Kidney (tissue), 22 donors: ENCODE data around the gene PSAPL1. TPM values are rescaled to one million over a fixed set of nuclear protein-coding genes. Genes with fewer than 3 reads are reported as not detected.

Source experiments
- DNase-seq, 5 donors: peaks; one replicate each; pipeline ENCODE4 v3.0.0-alpha.2; 2013 to 2020
- FAIRE-seq: peaks from 2 replicates; lab custom pipeline; 2012; peaks lifted over from hg19 to GRCh38; lab: Jason Lieb, UNC
- H3K27ac ChIP-seq, 2 donors: one replicate each; pipeline ENCODE4 v1.7.0; 2013; ENCODE audit warnings: low read depth in 2 of 2, low read length in 2 of 2, inconsistent platforms in 1 of 2
- H3K27me3 ChIP-seq: one replicate; pipeline ENCODE4 v1.7.1; 2013; ENCODE audit warnings: low read length, inconsistent platforms; ENCODE audit not compliant: control insufficient read depth, insufficient read depth
- H3K36me3 ChIP-seq, 3 donors: one replicate each; pipeline versions ENCODE4 v1.7.0 to v1.7.1; 2013; ENCODE audit warnings: low read length in 3 of 3, control low read depth in 1 of 3, inconsistent platforms in 1 of 3; ENCODE audit not compliant: insufficient read depth in 3 of 3, control insufficient read depth in 2 of 3
- H3K4me1 ChIP-seq, 3 donors: one replicate each; pipeline versions ENCODE4 v1.7.0 to v1.7.1; 2013; ENCODE audit warnings: low read length in 3 of 3, inconsistent platforms in 1 of 3, low read depth in 1 of 3; ENCODE audit not compliant: control insufficient read depth in 2 of 3, insufficient read depth in 2 of 3
- H3K4me3 ChIP-seq, 3 donors: one replicate each; pipeline versions ENCODE4 v1.7.0 to v1.8.1; 2013; ENCODE audit warnings: low read length in 3 of 3, control low read depth in 1 of 3, inconsistent platforms in 1 of 3
- H3K9ac ChIP-seq, 3 donors: one replicate each; pipeline versions ENCODE4 v1.7.0 to v1.7.1; 2013; ENCODE audit warnings: low read length in 3 of 3, control low read depth in 1 of 3, inconsistent platforms in 1 of 3
- H3K9me3 ChIP-seq, 3 donors: one replicate each; pipeline versions ENCODE4 v1.7.0 to v1.7.1; 2013; ENCODE audit warnings: low read length in 3 of 3, control low read depth in 1 of 3, inconsistent platforms in 1 of 3; ENCODE audit not compliant: control insufficient read depth in 2 of 3, insufficient read depth in 1 of 3
- intact Hi-C: fragments of 100-400 bp; cut with DNase I; formaldehyde crosslinking; loops from one replicate; pipeline ENCODE4 v1.11.1; 2022
- long read RNA-seq, 10 donors: library from polyadenylated mRNA in 1 of 10; unstranded in 1 of 10; transcript quantifications; one replicate each; pipeline ENCODE4 v2.0.0 and lab custom pipeline, GENCODE V29; 2021 to 2026
- polyA plus RNA-seq: library from polyadenylated mRNA; stranded (reverse); fragments of 350-450 nt; fragmentation: Illumina TruSeq; extraction: RNeasy Lipid Tissue Mini Kit (QIAGEN cat#74804); gene quantifications from one replicate; pipeline ENCODE4 v1.2.3, GENCODE V29; 2014; ENCODE audit warnings: low read depth, low replicate concordance; ENCODE audit not compliant: insufficient read depth
- total RNA-seq: library from RNA; stranded (reverse); fragmentation: NEBNext Ultra II Directional; extraction: Animal tissue kit (Norgen Biotek cat#: 25700); gene quantifications from one replicate; pipeline ENCODE4 v1.2.1, GENCODE V29; 2021
- TF ChIP-seq, protein P1 (sequence below): IDR thresholded peaks from 3 replicates; pipeline ENCODE4 v1.5.1; 2012; ENCODE audit warnings: mild to moderate bottlenecking, moderate library complexity, borderline replicate concordance; ENCODE audit not compliant: insufficient read depth; ENCODE audit errors: extremely low read depth
- donor health status: control.
- donor health status: control.
- donor health status: control.
- donor health status: control.
- donor health status: control.
- donor health status: DM: yes; HTN: yes; CAD: no.
- donor health status: Normal renal cell carcinoma (clear cell type).

PSAPL1 gene, protein sequence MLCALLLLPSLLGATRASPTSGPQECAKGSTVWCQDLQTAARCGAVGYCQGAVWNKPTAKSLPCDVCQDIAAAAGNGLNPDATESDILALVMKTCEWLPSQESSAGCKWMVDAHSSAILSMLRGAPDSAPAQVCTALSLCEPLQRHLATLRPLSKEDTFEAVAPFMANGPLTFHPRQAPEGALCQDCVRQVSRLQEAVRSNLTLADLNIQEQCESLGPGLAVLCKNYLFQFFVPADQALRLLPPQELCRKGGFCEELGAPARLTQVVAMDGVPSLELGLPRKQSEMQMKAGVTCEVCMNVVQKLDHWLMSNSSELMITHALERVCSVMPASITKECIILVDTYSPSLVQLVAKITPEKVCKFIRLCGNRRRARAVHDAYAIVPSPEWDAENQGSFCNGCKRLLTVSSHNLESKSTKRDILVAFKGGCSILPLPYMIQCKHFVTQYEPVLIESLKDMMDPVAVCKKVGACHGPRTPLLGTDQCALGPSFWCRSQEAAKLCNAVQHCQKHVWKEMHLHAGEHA
- total RNA-seq = not detected
- polyA plus RNA-seq = not detected
- long read RNA-seq, donor 1 = 0 reads
- long read RNA-seq, donor 2 = 0 reads
- long read RNA-seq, donor 3 = 0 reads
- long read RNA-seq, donor 4 = 0 reads
- long read RNA-seq, donor 5 = 0 reads
- long read RNA-seq, donor 6 = 0 reads
- long read RNA-seq, donor 7 = 0 reads
- long read RNA-seq, donor 8 = 0 reads
- long read RNA-seq, donor 9 = 0 reads
- long read RNA-seq, donor 10 = 0 reads

DNA sequence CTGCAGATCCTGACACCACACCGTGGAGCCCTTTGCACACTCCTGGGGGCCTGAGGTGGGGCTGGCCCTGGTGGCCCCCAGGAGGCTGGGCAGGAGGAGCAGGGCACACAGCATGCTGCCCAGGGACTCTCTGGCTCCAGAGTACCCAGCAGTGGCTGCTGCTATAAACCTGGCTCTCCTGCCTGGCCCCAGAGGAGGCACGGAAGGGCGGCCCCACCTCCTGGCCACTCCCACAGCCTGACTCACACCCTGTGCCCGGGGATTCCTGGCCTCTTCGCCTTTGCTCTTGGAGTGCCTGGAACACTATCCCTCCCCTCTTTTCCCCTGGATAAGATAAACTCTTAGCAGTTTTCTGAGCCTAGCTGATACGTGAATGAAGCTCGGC, at the start of gene PSAPL1:
PSAPL1 (minus strand) TSS at position 165 of the 385 bp plus-strand sequence; CDS start at position 114, 51 bp downstream.
- Histone ChIP-seq H3K4me1 (no peaks in the 10 kb centered on the region), H3K27ac (no peak within 1 kb of the TSS), H3K9ac (no peak within 1 kb of the TSS), H3K27me3 (no peaks in the 10 kb centered on the region), H3K9me3 (peaks cover 0 to 3% (median 0%) of the 10 kb centered on the region in 3 donors), H3K4me3 (no peak within 1 kb of the TSS), H3K36me3 (no peaks in the 10 kb centered on the region)
- TF ChIP-seq, protein P1, sequence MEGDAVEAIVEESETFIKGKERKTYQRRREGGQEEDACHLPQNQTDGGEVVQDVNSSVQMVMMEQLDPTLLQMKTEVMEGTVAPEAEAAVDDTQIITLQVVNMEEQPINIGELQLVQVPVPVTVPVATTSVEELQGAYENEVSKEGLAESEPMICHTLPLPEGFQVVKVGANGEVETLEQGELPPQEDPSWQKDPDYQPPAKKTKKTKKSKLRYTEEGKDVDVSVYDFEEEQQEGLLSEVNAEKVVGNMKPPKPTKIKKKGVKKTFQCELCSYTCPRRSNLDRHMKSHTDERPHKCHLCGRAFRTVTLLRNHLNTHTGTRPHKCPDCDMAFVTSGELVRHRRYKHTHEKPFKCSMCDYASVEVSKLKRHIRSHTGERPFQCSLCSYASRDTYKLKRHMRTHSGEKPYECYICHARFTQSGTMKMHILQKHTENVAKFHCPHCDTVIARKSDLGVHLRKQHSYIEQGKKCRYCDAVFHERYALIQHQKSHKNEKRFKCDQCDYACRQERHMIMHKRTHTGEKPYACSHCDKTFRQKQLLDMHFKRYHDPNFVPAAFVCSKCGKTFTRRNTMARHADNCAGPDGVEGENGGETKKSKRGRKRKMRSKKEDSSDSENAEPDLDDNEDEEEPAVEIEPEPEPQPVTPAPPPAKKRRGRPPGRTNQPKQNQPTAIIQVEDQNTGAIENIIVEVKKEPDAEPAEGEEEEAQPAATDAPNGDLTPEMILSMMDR = no peak
- intact Hi-C loops = no loop called here
- DNase-seq (peak in 1 of 5 donors; percentile 49), FAIRE-seq (no peak)

DNA sequence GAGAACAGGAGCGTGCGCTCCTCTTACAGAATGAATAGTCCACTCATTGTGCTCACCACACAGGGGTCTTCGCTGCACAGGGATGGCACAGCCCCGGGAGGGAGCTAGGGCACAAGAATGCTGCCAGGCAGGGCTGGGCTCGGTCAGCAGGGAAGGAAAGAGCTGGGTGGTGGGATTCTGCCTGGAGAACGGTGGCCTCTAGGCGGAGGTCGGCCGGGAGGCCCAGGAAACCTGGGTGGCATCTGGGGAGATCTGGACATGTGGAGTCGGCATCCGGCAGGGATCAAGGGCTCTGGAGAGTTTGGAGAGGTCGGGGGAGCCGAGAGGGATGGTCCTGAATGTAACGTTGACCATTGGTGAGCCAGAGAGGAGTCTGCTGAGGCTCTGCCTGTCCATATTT, 46.5 kb upstream of the PSAPL1 start:
- Histone ChIP-seq H3K9me3 (no peaks in the 10 kb centered on the region), H3K27ac (no peak overlapping the region), H3K4me1 (no peaks in the 10 kb centered on the region), H3K9ac (no peak overlapping the region), H3K27me3 (no peaks in the 10 kb centered on the region), H3K36me3 (no peaks in the 10 kb centered on the region), H3K4me3 (no peak overlapping the region)
- no peak for DNase-seq
- intact Hi-C loops = no loop called here
- TF ChIP-seq, protein P1 = no peak
- no peak for FAIRE-seq

DNA sequence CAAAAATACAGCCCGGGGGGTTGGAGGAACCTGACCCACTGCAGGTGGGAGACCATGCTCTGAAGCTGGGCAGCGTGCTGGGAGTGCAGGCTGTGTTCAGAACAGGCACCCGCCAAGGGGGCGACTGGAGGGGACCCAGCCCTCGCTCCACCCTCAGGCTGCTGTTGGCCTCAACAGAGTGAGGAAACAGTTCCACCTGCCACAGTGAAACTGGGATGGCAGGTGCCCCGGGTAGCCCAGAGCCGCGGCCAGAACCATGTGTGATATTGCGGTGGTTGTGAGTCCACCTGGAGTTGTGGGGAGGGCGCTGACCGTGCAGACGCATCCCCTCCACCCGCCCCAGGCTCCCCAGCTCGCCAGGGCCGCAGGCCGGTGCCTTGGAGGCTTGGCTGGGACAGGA, 45.7 kb upstream of the PSAPL1 start:
- TF ChIP-seq, protein P1 = no peak
- intact Hi-C loops = no loop called here
- Histone ChIP-seq H3K27me3 (no peaks in the 10 kb centered on the region), H3K4me1 (no peaks in the 10 kb centered on the region), H3K9me3 (no peaks in the 10 kb centered on the region), H3K27ac (no peak overlapping the region), H3K9ac (no peak overlapping the region), H3K36me3 (no peaks in the 10 kb centered on the region), H3K4me3 (no peak overlapping the region)
- DNase-seq (no peak), FAIRE-seq (no peak)
